Pancreas (tissue), 10 donors: ENCODE measurements around the gene RPL10A. TPM values are rescaled to one million over a fixed set of nuclear protein-coding genes. Genes with fewer than 3 reads are reported as not detected.

Experiments
- ATAC-seq, 4 donors: fragments of 200-7000 bp; cut with Tn5 transposase; one replicate each; pipeline versions ENCODE4 v1.8.0 to v1.9.1; 2020; ENCODE audit warnings: mild to moderate bottlenecking in 4 of 4, moderate library complexity in 4 of 4
- DNase-seq, 6 donors: peaks; one replicate each; pipeline ENCODE4 v3.0.0-alpha.2; 2020
- FAIRE-seq: peaks from 2 replicates; lab custom pipeline; 2012; peaks lifted over from hg19 to GRCh38; lab: Jason Lieb, UNC
- H3K27ac ChIP-seq, 4 donors: fragments of 200-600 bp; sonication (generic); 1 replicate in 3 of 4; 2 replicates in 1 of 4; pipeline versions ENCODE4 v1.5.0 to v1.8.0; 2020
- H3K27me3 ChIP-seq, 4 donors: fragments of 200-600 bp; one replicate each; pipeline ENCODE4 v1.8.0; 2021
- H3K36me3 ChIP-seq, 3 donors: fragments of 200-600 bp; sonication (generic) in 1 of 3; one replicate each; pipeline versions ENCODE4 v1.5.0 to v1.8.0; 2020 to 2021
- H3K4me1 ChIP-seq, 3 donors: fragments of 200-600 bp; one replicate each; pipeline ENCODE4 v1.8.0; 2021
- H3K4me3 ChIP-seq, 4 donors: fragments of 200-600 bp; sonication (generic) in 2 of 4; one replicate each; pipeline versions ENCODE4 v1.5.0 to v1.8.0; 2020 to 2021
- H3K9me3 ChIP-seq, 4 donors: fragments of 200-600 bp; one replicate each; pipeline ENCODE4 v1.8.0; 2021
- WGBS, 2 donors: extraction: QIAGEN DNeasy Blood & Tissue Kit; methylation state at CpG; one replicate each; pipeline ENCODE4 v1.1.7; 2013; 5-methylcytosine and 5-hydroxymethylcytosine counted together
- intact Hi-C, 3 donors: fragments of 100-400 bp; cut with DNase I; formaldehyde crosslinking; loops; one replicate each; pipeline versions ENCODE4 v1.11.1 to v1.14.2; 2022
- polyA plus RNA-seq, 2 donors: library from polyadenylated mRNA; stranded (reverse); fragments of 200-250 nt; gene quantifications; one replicate each; pipeline ENCODE4 v1.2.3, GENCODE V29; 2013
- total RNA-seq, 6 donors: library from RNA; stranded (reverse); fragmentation: NEBNext Ultra II Directional in 4 of 6; extraction: Animal tissue kit (Norgen Biotek cat#: 25700) in 4 of 6; gene quantifications; one replicate each; pipeline versions ENCODE4 v1.2.1 to v1.2.4, GENCODE V29; 2021 to 2023
- TF ChIP-seq, protein P1 (sequence below), 4 donors: fragments of 200-600 bp; sonication (generic) in 3 of 4; IDR thresholded peaks; one replicate each; pipeline versions ENCODE4 v1.5.0 to v1.8.0; 2021; ENCODE audit warnings: antibody characterized with exemption in 4 of 4
- donor health status: healthy with polysubstance abuse.
- donor health status: DM: no; HTN: no; CAD: no; lungs with moderate emphysema.
- donor health status: DM: no; HTN: no; CAD: no.
- donor health status: control.
- donor health status: control.
- donor health status: Bipolar disorder and iron deficiency.
- donor health status: DM: yes; HTN: yes; CAD: no.
- donor health status: DM: no; HTN: no; CAD: no.
- donor health status: DM: no; HTN: no; CAD: no.
- donor health status: DM: yes; HTN: yes; CAD: no.

Gene RPL10A
- total and polyA plus RNA-seq, 8 donors: 429 to 1,265 (median 898) TPM

DNA sequence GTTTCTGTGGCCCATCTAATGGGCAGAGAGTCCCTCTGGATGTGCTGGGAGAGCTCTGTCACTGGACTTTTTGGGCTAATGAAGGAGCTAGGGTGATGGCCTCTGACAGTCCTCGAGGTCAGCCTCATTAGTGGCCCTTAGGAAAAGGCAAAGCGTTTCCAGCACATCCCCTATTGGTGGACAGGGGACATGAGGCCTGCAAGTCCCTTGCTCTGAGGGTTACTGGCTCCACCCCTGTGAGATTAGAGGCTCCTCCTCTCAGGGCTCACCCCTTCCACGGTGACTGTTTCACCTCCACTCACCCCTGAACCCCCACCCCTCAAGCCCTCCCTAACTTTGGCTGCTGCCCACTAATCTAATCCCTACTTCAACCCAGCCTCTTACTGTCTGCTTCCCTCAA lies 28.9 kb upstream of the RPL10A start:
- Histone ChIP-seq H3K27ac (no peak overlapping the region), H3K4me3 (no peak overlapping the region), H3K9me3 (no peaks in the 10 kb centered on the region), H3K4me1 (no peaks in the 10 kb centered on the region), H3K27me3 (no peaks in the 10 kb centered on the region), H3K36me3 (no peaks in the 10 kb centered on the region)
- FAIRE-seq (no peak), DNase-seq (no peak), ATAC-seq (no peak)
- intact Hi-C loops: no loop called here
- TF ChIP-seq, protein P1, sequence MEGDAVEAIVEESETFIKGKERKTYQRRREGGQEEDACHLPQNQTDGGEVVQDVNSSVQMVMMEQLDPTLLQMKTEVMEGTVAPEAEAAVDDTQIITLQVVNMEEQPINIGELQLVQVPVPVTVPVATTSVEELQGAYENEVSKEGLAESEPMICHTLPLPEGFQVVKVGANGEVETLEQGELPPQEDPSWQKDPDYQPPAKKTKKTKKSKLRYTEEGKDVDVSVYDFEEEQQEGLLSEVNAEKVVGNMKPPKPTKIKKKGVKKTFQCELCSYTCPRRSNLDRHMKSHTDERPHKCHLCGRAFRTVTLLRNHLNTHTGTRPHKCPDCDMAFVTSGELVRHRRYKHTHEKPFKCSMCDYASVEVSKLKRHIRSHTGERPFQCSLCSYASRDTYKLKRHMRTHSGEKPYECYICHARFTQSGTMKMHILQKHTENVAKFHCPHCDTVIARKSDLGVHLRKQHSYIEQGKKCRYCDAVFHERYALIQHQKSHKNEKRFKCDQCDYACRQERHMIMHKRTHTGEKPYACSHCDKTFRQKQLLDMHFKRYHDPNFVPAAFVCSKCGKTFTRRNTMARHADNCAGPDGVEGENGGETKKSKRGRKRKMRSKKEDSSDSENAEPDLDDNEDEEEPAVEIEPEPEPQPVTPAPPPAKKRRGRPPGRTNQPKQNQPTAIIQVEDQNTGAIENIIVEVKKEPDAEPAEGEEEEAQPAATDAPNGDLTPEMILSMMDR (IDR thresholded peaks at IDR 0.05): no peak
- 46 to 56% methylated on average over 3 of the region's 3 CpGs for WGBS, 2 donors

DNA sequence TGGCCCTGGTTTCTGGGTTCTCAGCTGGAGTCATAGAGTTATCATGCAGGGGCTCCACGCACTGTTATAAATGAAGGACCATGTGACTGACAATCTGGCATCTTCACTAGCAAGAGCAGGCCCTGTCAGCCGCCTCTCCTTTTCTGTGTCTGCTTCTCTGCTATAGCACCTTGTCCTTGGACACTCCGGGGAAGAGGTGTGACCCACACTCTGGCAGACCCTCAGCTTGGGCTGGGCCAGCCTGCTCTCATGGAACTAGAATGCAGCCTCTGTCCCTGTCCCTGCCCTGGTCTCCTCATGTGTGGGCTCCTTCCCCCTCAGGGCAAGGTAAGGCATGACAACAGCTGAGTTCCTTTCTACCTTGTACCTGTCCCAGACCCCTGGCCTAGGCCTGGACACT lies 27.0 kb upstream of the RPL10A start:
- intact Hi-C loops: no loop called here

DNA sequence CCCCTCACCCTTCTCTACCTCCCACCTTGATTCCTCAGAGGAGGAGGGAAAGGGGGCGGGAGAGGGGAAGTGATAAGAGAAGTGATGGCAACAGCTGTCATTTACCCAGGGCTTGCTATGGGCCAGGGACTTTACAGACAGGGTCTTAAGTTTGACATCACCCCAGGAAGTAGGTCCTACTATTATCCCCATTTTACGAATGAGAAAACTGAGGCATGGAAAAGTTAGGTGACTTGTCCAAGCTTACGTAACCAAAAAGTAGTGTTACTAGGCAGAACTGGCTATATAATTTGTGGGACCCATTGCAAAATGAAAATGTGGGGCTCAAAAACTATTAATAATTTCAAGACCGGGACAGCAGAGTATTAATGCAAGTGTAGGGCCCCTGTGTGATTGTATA lies 26.6 kb upstream of the RPL10A start:
- ATAC-seq: no peak
- Histone ChIP-seq H3K27ac (no peak overlapping the region), H3K36me3 (no peaks in the 10 kb centered on the region), H3K9me3 (no peaks in the 10 kb centered on the region), H3K4me3 (no peak overlapping the region), H3K27me3 (no peaks in the 10 kb centered on the region), H3K4me1 (no peaks in the 10 kb centered on the region)
- no peak for FAIRE-seq
- TF ChIP-seq, protein P1 (IDR thresholded peaks at IDR 0.05): no peak
- WGBS, 2 donors: 87 to 90% methylated on average over 4 of the region's 4 CpGs
- intact Hi-C loops: no loop called here
- DNase-seq: no peak

More for the DNA sequence above, 27.0 kb upstream of the RPL10A start:
- H3K9me3 ChIP-seq: no peaks in the 10 kb centered on the region
- ATAC-seq (no peak), DNase-seq (peak in 1 of 6 donors; percentile 18), FAIRE-seq (no peak)
- H3K4me1 ChIP-seq: no peaks in the 10 kb centered on the region
- H3K27ac ChIP-seq: no peak overlapping the region
- TF ChIP-seq, protein P1 (IDR thresholded peaks at IDR 0.05): no peak
- H3K27me3 ChIP-seq: no peaks in the 10 kb centered on the region
- 73 to 81% methylated on average over 3 of the region's 3 CpGs for WGBS, 2 donors
- H3K36me3 ChIP-seq: no peaks in the 10 kb centered on the region
- H3K4me3 ChIP-seq: no peak overlapping the region

DNA sequence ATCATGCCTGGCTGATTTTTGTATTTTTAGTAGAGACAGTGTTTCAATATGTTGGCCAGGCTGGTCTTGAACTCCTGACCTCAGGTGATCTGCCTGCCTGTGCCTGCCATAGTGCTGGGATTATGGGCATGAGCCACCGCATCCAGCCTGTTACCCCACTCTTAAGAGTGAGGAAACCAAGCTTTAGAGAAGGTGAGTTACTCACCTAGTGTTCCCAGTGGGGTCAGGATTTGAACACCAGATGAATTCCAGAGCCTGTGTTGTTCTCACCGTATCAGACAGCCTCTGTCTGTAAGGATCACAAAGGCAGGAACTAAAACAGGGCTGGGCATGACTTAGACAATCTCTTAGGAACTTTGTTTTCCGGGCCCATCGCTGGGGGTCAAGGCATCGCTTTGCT lies 25.5 kb upstream of the RPL10A start:
- Histone ChIP-seq H3K4me3 (no peak overlapping the region), H3K27me3 (no peaks in the 10 kb centered on the region), H3K27ac (no peak overlapping the region), H3K36me3 (no peaks in the 10 kb centered on the region), H3K9me3 (no peaks in the 10 kb centered on the region), H3K4me1 (no peaks in the 10 kb centered on the region)
- TF ChIP-seq, protein P1 (IDR thresholded peaks at IDR 0.05): no peak
- WGBS, 2 donors: 79 to 82% methylated on average over 5 of the region's 5 CpGs
- intact Hi-C loops: no loop called here
- no peak for ATAC-seq
- no peak for FAIRE-seq
- peak in 1 of 6 donors; percentile 8 for DNase-seq

DNA sequence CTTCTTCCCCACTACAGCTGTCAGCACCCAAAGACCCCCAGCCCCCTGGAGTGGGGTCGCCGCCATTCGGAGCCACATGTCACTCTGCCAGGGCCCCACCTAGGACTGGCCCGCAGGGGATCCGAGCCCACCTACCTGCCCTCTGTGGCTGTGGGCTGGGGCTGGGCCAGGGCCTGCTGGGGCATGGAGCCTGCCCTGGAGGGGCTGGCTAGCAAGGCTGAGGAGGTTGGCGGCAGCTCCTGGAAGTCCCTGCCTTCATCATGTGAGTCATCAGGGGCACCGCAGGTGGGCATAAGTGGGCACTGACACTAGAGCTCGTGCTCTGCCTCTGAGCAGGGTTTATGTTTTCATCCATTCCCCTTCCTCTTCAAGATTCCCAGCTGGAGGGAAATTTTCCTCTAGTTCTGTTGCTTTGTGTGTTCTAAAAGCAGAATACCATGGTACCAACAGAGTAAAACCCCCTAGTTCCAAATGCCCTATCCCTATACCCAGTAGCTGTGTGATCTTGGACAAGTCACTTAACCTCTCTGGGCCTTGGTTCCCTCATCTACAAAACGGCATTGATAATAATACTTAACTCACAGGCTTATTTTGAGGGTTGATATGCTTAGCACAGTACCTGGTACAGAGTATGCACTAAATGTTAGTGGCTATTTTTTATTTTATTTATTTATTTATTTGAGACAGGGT lies 24.7 kb upstream of the RPL10A start:
- H3K4me1 ChIP-seq: no peaks in the 10 kb centered on the region
- DNase-seq (peak in 1 of 6 donors; percentile 45), FAIRE-seq (no peak), ATAC-seq (no peak)
- TF ChIP-seq, protein P1 (IDR thresholded peaks at IDR 0.05): no peak
- H3K27me3 ChIP-seq: no peaks in the 10 kb centered on the region
- no peaks in the 10 kb centered on the region for H3K36me3 ChIP-seq
- intact Hi-C loops: no loop called here
- H3K9me3 ChIP-seq: no peaks in the 10 kb centered on the region
- 75 to 92% methylated on average over 9 of the region's 9 CpGs for WGBS, 2 donors
- no peak overlapping the region for H3K4me3 ChIP-seq
- no peak overlapping the region for H3K27ac ChIP-seq
